Liver (tissue), 3 donors: Measurements from ENCODE around the gene LARP4.

Experiments
- CTCF ChIP-seq: fragments of 150-350 bp; IDR thresholded peaks from 2 replicates; pipeline ENCODE4 v1.5.1; 2017; ENCODE audit warnings: improper control_type of control experiment, low read depth, low read length; ENCODE audit not compliant: missing input control
- EGR1 ChIP-seq, 2 donors: IDR thresholded peaks; 2 replicates each; pipeline ENCODE4 v1.6.1; 2016 to 2018; ENCODE audit warnings: antibody characterized with exemption in 2 of 2, low read depth in 2 of 2
- FOXA1 ChIP-seq: IDR thresholded peaks from 2 replicates; pipeline ENCODE4 v1.6.1; 2016; ENCODE audit warnings: antibody characterized with exemption
- GABPA ChIP-seq, 2 donors: IDR thresholded peaks in 1 of 2; conservative IDR thresholded peaks in 1 of 2; 2 replicates each; pipeline ENCODE4 v1.6.1; 2016; ENCODE audit warnings: antibody characterized with exemption in 2 of 2, mild to moderate bottlenecking in 1 of 2, moderate library complexity in 1 of 2
- MAX ChIP-seq: IDR thresholded peaks from 2 replicates; pipeline ENCODE4 v1.6.1; 2016; ENCODE audit warnings: antibody characterized with exemption
- RAD21 ChIP-seq, 2 donors: IDR thresholded peaks; 2 replicates each; pipeline ENCODE4 v1.6.1; 2016; ENCODE audit warnings: antibody characterized with exemption in 2 of 2, mild to moderate bottlenecking in 2 of 2
- REST ChIP-seq: IDR thresholded peaks from 2 replicates; pipeline ENCODE4 v1.6.1; 2016; ENCODE audit warnings: antibody characterized with exemption, mild to moderate bottlenecking
- SP1 ChIP-seq: IDR thresholded peaks from 2 replicates; pipeline ENCODE4 v1.6.1; 2018; ENCODE audit warnings: antibody characterized with exemption, mild to moderate bottlenecking
- TAF1 ChIP-seq: conservative IDR thresholded peaks from 2 replicates; pipeline ENCODE4 v1.6.1; 2016; ENCODE audit warnings: antibody characterized with exemption, mild to moderate bottlenecking
- YY1 ChIP-seq: IDR thresholded peaks from 2 replicates; pipeline ENCODE4 v1.6.1; 2016; ENCODE audit warnings: antibody characterized with exemption, mild to moderate bottlenecking
- ZBTB33 ChIP-seq: IDR thresholded peaks from 2 replicates; pipeline ENCODE4 v1.6.1; 2016; ENCODE audit warnings: antibody characterized with exemption
- donor health status: healthy.
- donor health status: healthy.

GRCh38 chr12:50402264-50403000 is 1.7 kb downstream of the LARP4 start:
- no peak for TF ChIP-seq CTCF
- TF ChIP-seq RAD21 (IDR thresholded peaks at IDR 0.05), result no peak
- TF ChIP-seq TAF1, result no peak
- no peak for TF ChIP-seq MAX
- no peak for TF ChIP-seq REST
- no peak for TF ChIP-seq YY1
- TF ChIP-seq GABPA (IDR thresholded peaks at IDR 0.05 in 1 of 2, conservative IDR thresholded peaks at IDR 0.05 in 1 of 2), result no peak
- TF ChIP-seq EGR1 (IDR thresholded peaks at IDR 0.05; ENCODE audit: low read depth in 2 of 2), result no peak
- TF ChIP-seq ZBTB33, result no peak
- no peak for TF ChIP-seq FOXA1
- no peak for TF ChIP-seq SP1
